ENCODE measurements around the gene ZNF276.

DNA sequence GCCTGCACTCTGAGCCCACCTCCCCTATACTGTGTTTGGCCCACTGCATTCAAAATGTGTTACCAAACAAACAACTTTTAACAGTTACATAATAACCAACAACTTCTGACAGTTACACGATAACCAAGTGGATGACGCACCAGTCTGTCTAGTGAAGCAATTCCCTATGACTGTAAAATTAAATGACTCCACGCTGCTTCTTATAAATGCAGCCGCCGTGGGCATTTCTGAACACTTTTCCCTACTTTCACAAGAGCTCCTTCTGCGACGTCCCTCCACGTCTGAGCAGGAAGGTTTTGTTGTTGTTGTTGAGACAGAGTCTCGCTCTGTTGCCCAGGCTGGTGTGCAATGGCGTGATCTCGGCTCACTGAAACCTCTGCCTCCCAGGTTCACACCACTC lies 27.6 kb downstream of the ZNF276 start:
- TF ChIP-seq POLR2A (IDR thresholded peaks at IDR 0.05) (no peak), CTCF (IDR thresholded peaks at IDR 0.05) (no peak)

All from thyroid gland (tissue), 4 donors.